Ovary (tissue), 3 donors: ENCODE measurements around the gene RNF114.

Experiments
- CTCF ChIP-seq, 3 donors: fragments of 450-650 bp in 2 of 3; fragments of 200-600 bp in 1 of 3; IDR thresholded peaks; one replicate each; pipeline versions ENCODE4 v1.5.1 to v1.8.0; 2016 to 2022; ENCODE audit warnings: antibody characterized with exemption in 3 of 3, mild to moderate bottlenecking in 1 of 3
- POLR2A ChIP-seq: fragments of 450-650 bp; IDR thresholded peaks from one replicate; pipeline ENCODE4 v1.6.1; 2017; ENCODE audit warnings: antibody characterized with exemption, mild to moderate bottlenecking, moderate library complexity
- donor health status: DM: no; HTN: no; CAD: no.

DNA sequence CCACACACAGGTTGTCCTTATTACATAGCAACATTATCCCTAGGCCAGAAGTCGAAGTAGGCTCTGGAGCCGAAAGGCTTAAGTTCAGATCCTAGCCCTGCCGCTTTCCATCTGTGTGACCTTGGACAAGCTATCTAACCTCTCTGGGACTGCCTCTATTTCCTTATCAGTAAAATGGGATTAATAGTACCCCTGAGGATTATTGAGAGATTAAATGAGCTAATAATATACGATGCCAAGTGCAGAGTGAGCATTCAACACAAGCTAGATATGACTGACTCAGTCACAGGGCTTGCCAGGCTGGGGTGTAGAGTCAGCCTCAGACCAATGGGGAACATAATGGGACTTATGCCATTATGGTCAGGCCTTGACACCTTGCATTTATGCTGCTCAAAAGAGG is 11.9 kb upstream of the RNF114 start:
- TF ChIP-seq CTCF (IDR thresholded peaks at IDR 0.05) (no peak), POLR2A (no peak)
